Hippocampal formation (tissue), 2 donors: Measurements from ENCODE around the gene DSG2.
"Not testable (repeated sequence)": the region's sequence is repeated elsewhere in the genome, so short reads cannot be mapped to it uniquely, and the experiment has no call there.

Experiments
- DNase-seq, 2 donors: peaks; one replicate each; lab custom pipeline; 2025; lab: John Stamatoyannopoulos, UW

Gene DSG2

GRCh38 chr18:31500051-31500688 lies 2.2 kb downstream of the DSG2 start:
- DNase-seq, result no peak

GRCh38 chr18:31503011-31503410 lies 5.0 kb downstream of the DSG2 start:
- no peak for DNase-seq

GRCh38 chr18:31504455-31505147 lies 6.6 kb downstream of the DSG2 start:
- no peak for DNase-seq

GRCh38 chr18:31505156-31505555 lies 7.2 kb downstream of the DSG2 start:
- no peak for DNase-seq

GRCh38 chr18:31506024-31506742 lies 8.2 kb downstream of the DSG2 start:
- no peak for DNase-seq

DNA sequence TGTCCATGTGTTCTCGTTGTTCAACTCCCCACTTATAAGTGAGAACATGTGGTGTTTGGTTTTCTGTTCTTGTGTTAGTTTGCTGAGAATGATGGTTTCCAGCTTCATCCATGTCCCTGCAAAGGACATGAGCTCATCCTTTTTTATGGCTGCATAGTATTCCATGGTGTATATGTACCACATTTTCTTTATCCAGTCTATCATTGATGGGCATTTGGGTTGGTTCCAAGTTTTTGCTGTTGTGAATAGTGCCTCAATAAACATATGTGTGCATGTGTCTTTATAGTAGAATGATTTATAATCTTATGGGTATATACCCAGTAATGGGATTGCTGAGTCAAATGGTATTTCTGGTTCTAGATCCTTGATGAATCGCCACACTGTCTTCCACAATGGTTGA lies 9.1 kb downstream of the DSG2 start:
- DNase-seq, result not testable (repeated sequence)

- DNase-seq, result no peak
These were observed 10.8 kb downstream of the DSG2 start for GRCh38 chr18:31508781-31509180.

- DNase-seq, result no peak
These were observed 11.6 kb downstream of the DSG2 start for GRCh38 chr18:31509571-31509970.

GRCh38 chr18:31510319-31510718 lies 12.3 kb downstream of the DSG2 start:
- no peak for DNase-seq

- no peak for DNase-seq
These were observed 13.1 kb downstream of the DSG2 start for GRCh38 chr18:31511098-31511497.

GRCh38 chr18:31512203-31512764 lies 14.3 kb downstream of the DSG2 start:
- no peak for DNase-seq

DNA sequence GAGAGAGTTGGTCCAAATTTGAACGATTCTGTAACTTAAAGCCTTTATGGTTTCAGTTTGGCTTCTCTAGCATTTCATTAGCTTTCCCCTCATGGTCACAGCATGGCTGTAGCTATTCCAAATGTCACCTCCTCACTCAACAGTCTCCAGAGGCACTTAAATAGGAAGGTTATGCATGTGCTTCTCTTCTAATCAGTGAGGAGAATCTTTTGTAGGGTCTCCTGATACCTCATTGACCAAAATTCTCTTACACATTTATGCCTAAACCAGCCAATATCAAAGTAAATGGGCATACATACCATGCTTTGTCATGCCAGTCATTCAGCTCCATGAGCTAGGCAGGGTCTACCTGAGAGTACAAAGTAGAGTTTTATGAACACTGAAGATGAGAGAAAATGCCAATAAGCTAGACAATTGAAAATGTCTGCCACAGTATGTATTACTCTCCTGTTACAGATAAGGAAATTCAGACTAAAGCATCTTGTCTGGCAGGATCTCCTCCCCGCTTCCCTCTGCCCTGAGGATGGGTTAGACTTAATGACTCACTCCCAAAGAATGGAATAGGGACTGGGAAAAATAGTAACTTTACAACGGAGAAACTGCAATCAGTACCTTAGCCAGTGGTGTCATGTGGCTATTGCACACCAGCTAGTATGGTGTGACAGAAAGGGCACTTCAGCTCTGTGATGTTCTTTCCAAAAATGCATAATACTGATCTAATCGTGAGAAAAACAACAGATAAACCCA lies 15.4 kb downstream of the DSG2 start:
- DNase-seq, result no peak

DNA sequence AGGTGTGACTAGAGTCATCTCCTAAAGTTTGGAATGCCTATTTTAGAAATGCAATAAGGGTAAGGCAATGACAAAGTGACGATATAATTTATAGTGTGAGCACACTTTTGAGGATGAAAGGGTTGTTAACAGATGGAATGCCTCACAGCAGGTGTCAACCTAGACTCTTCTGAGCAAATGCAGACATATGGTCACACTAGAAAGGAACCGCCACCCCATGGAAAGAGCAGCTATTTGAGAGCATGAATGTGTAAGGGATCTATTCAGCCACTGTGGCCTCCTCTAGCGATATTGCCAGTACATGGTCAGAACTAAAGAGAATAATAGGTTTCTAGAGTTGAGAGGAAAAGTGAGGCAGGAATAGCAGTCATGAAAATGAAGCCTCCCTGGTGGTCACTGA lies 18.5 kb downstream of the DSG2 start:
- DNase-seq, result no peak

- DNase-seq, result no peak
These were observed 28.4 kb downstream of the DSG2 start for GRCh38 chr18:31526374-31526773.

GRCh38 chr18:31533236-31533635 lies 35.3 kb downstream of the DSG2 start:
- DNase-seq, result no peak

- DNase-seq, result no peak
These were observed 40.9 kb downstream of the DSG2 start for GRCh38 chr18:31538837-31539236.

- no peak for DNase-seq
These were observed 48.5 kb downstream of the DSG2 start for GRCh38 chr18:31546476-31546875.

GRCh38 chr18:31548853-31549252 lies 50.9 kb downstream of the DSG2 start:
- no peak for DNase-seq

DNA sequence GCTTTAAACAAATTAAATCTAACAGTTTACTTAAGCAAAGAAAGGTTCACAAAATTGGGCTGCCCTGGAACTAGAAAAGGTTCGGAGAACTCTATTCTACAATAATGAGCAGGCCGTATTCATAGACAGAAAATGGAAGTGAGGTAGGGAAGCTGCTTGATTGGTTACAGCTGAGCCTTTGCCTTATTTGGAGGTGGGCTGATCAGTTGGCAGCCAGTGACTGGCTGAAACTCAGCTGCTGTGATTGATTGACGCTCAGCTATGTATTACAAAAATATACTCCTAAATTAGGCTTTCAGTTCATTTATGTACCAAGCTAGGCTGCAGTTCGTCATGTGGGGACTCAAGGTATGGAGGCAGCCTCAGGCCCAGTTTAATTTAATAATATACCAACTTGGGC lies 51.4 kb downstream of the DSG2 start:
- no peak for DNase-seq

DNA sequence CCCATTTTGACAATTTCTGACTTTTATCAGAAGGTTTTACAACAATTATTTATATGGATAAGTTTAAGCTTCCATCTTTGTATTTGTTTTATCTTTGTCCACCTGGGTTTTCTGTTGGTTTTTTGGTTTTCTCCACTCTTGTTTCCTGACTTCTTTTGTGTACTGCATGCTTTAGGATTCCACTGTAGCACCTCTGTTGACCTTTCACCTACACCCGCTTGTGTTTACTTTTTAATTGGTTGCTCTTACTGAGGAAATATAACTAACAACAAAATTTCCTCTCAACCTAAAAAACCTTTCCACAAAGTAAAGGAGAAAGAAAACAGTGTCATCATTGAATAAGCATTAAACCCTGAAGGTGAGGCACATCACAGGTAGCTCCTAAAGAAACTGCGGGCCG lies 53.9 kb downstream of the DSG2 start:
- no peak for DNase-seq

DNA sequence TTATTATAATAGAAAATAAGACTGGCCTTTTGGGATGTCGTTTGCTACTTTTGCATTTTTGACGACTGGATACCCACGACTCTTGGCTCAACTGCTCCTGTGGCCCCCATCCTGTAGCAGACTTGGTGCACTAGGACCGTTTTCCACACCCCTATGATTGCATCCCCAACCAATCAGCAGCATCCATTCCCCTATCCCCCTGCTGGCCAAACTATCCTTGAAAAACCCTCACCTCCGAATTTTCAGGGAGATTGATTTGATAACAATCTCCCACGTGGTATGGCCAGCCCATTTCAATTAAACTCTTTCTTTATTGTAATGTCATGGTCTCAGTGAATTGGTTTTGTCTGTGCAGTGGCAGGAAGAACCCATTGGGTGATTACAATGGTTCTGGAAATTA lies 55.8 kb downstream of the DSG2 start:
- DNase-seq, result no peak

GRCh38 chr18:31554776-31555175 lies 56.8 kb downstream of the DSG2 start:
- DNase-seq, result no peak
